ENCODE data around the gene MYO1B.

- TF ChIP-seq EZH2 (IDR thresholded peaks at IDR 0.05) (no peak), POLR2AphosphoS5 (IDR thresholded peaks at IDR 0.05; ENCODE audit: borderline replicate concordance, low read depth, low read length) (no peak)
Observed at GRCh38 chr2:191358325-191359025, 113.3 kb downstream of the MYO1B start.
